Measurements from ENCODE around the gene USP3. TPM values are rescaled to one million over a fixed set of nuclear protein-coding genes. Genes with fewer than 3 reads are reported as not detected.

Gene USP3
- total RNA-seq, 1 donor from 2014 or later, result 64.2 TPM

DNA sequence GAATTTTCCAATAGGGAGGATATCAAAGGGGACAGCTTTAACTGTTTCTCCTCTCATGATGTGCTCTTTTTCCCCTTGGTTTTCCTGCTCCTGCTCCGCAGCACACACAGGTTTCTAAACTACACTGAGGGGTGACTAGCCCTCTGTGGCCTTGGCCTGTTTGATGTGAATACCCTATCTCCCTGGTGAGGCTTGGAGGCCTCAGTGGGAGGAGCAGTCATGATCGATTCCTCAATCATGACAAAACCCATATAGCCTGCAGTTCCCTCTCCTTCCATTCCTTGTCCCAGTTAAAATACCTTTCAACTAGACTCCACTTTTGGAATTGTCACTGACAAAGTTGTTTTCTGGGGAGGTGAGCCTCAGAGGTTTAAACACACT is 24.0 kb upstream of the USP3 start:
- H3K4me3 Mint-ChIP-seq, result no peak overlapping the region
- Histone ChIP-seq H3K79me2 (ENCODE audit: low read depth) (no peaks in the 10 kb centered on the region), H3K9me3 (ENCODE audit: low read depth) (no peaks in the 10 kb centered on the region), H3K36me3 (no peaks in the 10 kb centered on the region), H3K4me3 (no peak overlapping the region), H3K4me1 (peaks cover 6% of the 10 kb centered on the region), H3F3A (ENCODE audit: low read depth) (peaks cover 5% of the 10 kb centered on the region), H2AFZ (replicated peaks) (no peak overlapping the region), H3K4me2 (no peak overlapping the region), H4K20me1 (ENCODE audit: low read depth) (no peaks in the 10 kb centered on the region), H3K27ac (no peak overlapping the region), H3K27me3 (no peaks in the 10 kb centered on the region), H3K9ac (no peak overlapping the region)
- peak overlapping the region; percentile 78 for H3K27ac Mint-ChIP-seq
- TF ChIP-seq, protein P1, sequence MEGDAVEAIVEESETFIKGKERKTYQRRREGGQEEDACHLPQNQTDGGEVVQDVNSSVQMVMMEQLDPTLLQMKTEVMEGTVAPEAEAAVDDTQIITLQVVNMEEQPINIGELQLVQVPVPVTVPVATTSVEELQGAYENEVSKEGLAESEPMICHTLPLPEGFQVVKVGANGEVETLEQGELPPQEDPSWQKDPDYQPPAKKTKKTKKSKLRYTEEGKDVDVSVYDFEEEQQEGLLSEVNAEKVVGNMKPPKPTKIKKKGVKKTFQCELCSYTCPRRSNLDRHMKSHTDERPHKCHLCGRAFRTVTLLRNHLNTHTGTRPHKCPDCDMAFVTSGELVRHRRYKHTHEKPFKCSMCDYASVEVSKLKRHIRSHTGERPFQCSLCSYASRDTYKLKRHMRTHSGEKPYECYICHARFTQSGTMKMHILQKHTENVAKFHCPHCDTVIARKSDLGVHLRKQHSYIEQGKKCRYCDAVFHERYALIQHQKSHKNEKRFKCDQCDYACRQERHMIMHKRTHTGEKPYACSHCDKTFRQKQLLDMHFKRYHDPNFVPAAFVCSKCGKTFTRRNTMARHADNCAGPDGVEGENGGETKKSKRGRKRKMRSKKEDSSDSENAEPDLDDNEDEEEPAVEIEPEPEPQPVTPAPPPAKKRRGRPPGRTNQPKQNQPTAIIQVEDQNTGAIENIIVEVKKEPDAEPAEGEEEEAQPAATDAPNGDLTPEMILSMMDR (IDR thresholded peaks at IDR 0.05), result no peak
- TF ChIP-seq EZH2phosphoT487 (IDR thresholded peaks at IDR 0.05) (no peak), EZH2 (IDR thresholded peaks at IDR 0.05) (no peak)
- peaks cover 43% of the 10 kb centered on the region for H3K4me1 Mint-ChIP-seq
- no peaks in the 10 kb centered on the region for H3K36me3 Mint-ChIP-seq
- peaks cover 7% of the 10 kb centered on the region for H3K9me3 Mint-ChIP-seq
- DNase-seq (ENCODE audit: low spot score), result no peak
- peaks cover 2% of the 10 kb centered on the region for H3K27me3 Mint-ChIP-seq (ENCODE audit: insufficient read depth, low read depth)

DNA sequence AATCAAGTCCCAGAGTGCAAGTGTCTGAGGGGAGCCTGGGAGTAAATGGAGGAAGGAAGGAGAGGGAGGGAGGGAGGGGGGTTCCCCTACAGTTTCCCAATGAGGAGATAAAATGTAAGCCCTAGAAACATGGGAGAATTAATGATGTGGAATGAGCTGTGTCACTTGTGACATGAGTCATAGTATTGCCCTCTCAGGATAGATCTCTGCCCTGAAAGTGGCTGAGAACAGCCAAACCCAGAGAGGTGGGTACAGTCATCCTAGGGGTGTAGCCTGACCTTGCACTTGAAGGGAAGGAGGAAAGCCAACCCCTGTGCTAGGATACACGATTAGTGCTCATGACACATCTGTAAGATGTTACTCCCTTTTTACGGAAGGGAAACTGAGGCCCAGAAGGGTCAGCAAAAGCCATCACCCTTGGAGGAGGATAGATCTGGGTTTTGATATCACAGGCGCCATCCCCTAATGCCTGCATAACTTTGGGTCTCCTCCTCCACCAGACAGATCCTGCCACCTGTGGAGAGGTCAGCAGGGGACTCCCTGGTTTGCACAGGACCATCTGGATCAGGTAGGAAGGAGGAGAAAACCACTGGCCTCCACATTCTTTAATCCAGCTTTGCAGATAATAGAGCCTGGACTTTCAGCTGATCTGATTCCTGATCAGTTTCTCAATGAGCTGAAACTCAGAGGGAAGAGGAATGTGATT is 23.1 kb upstream of the USP3 start:
- no peak overlapping the region for H3K27ac Mint-ChIP-seq

DNA sequence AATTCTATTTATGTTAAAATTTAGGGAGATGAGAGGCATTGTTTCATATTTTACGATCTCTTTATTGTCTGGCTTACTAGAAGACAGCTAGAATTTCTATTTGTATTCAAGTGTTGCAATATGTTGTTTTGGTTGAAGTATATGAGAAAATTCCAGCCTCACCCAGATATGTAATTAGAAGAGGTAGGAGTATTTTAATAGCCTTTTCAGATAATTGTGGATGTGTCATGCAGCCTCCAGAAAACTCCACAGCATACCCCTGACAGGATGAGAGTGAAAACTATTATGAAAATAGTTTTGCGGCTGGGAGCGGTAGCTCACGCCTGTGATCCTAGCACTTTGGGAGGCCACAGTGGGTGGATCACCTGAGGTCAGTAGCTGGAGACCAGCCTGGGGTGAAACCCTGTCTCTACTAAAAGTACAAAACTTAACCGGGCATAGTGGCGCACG is 21.5 kb upstream of the USP3 start:
- peaks cover 2% of the 10 kb centered on the region for H3K27me3 Mint-ChIP-seq (ENCODE audit: insufficient read depth, low read depth)
- no peak overlapping the region for H3K27ac Mint-ChIP-seq
- no peak for DNase-seq (ENCODE audit: low spot score)
- H4K20me1 ChIP-seq (ENCODE audit: low read depth), result no peaks in the 10 kb centered on the region
- H3K4me1 ChIP-seq, result no peaks in the 10 kb centered on the region
- H2AFZ ChIP-seq (replicated peaks), result no peak overlapping the region
- no peak overlapping the region for H3K27ac ChIP-seq
- peaks cover 5% of the 10 kb centered on the region for H3F3A ChIP-seq (ENCODE audit: low read depth)
- no peak overlapping the region for H3K4me3 Mint-ChIP-seq
- peaks cover 37% of the 10 kb centered on the region for H3K4me1 Mint-ChIP-seq
- no peaks in the 10 kb centered on the region for H3K9me3 ChIP-seq (ENCODE audit: low read depth)
- H3K4me2 ChIP-seq, result no peak overlapping the region
- H3K27me3 ChIP-seq, result peaks cover under 1% of the 10 kb centered on the region
- no peak overlapping the region for H3K9ac ChIP-seq
- no peak overlapping the region for H3K4me3 ChIP-seq
- no peaks in the 10 kb centered on the region for H3K79me2 ChIP-seq (ENCODE audit: low read depth)
- no peaks in the 10 kb centered on the region for H3K9me3 Mint-ChIP-seq
- TF ChIP-seq EZH2phosphoT487 (IDR thresholded peaks at IDR 0.05) (no peak), EZH2 (IDR thresholded peaks at IDR 0.05) (no peak)
- TF ChIP-seq, protein P1 (IDR thresholded peaks at IDR 0.05), result no peak
- H3K36me3 ChIP-seq, result no peaks in the 10 kb centered on the region
- no peaks in the 10 kb centered on the region for H3K36me3 Mint-ChIP-seq

More for the DNA sequence above, 23.1 kb upstream of the USP3 start:
- Mint-ChIP-seq H3K4me3 (no peak overlapping the region), H3K4me1 (peaks cover 36% of the 10 kb centered on the region), H3K36me3 (no peaks in the 10 kb centered on the region), H3K27me3 (ENCODE audit: insufficient read depth, low read depth) (peaks cover 2% of the 10 kb centered on the region), H3K9me3 (peaks cover 5% of the 10 kb centered on the region)
- Histone ChIP-seq H3K27me3 (no peaks in the 10 kb centered on the region), H2AFZ (replicated peaks) (no peak overlapping the region), H3K36me3 (no peaks in the 10 kb centered on the region), H3K9ac (no peak overlapping the region), H3K4me1 (no peaks in the 10 kb centered on the region), H3K4me2 (no peak overlapping the region), H3F3A (ENCODE audit: low read depth) (peaks cover 5% of the 10 kb centered on the region), H3K79me2 (ENCODE audit: low read depth) (no peaks in the 10 kb centered on the region), H4K20me1 (ENCODE audit: low read depth) (no peaks in the 10 kb centered on the region), H3K27ac (no peak overlapping the region), H3K4me3 (no peak overlapping the region), H3K9me3 (ENCODE audit: low read depth) (no peaks in the 10 kb centered on the region)
- TF ChIP-seq EZH2phosphoT487 (IDR thresholded peaks at IDR 0.05) (no peak), EZH2 (IDR thresholded peaks at IDR 0.05) (no peak)
- TF ChIP-seq, protein P1 (IDR thresholded peaks at IDR 0.05), result no peak
- no peak for DNase-seq (ENCODE audit: low spot score)
